DOHH2 (cell line): ENCODE data around the gene INPP4A.

ENCODE experiments used
- H3F3A ChIP-seq: fragments of 200-600 bp; sonication (generic), shearing (Covaris generic); 2 replicates; pipeline ENCODE4 v1.6.0; 2016; ENCODE audit warnings: antibody characterized with exemption, mild to moderate bottlenecking; ENCODE audit not compliant: control insufficient read depth, insufficient read depth
- H3K27ac ChIP-seq: fragments of 200-600 bp; sonication (generic); 2 replicates; pipeline ENCODE4 v1.5.1; 2014; ENCODE audit warnings: low read depth, mild to moderate bottlenecking, low read length, moderate library complexity
- H3K27me3 ChIP-seq: fragments of 200-600 bp; sonication (generic); 2 replicates; pipeline ENCODE4 v1.6.1; 2014; ENCODE audit warnings: mild to moderate bottlenecking, low read length, mixed read lengths; ENCODE audit not compliant: control insufficient read depth
- H3K36me3 ChIP-seq: fragments of 200-600 bp; sonication (generic); 2 replicates; pipeline ENCODE4 v1.6.1; 2014; ENCODE audit warnings: mild to moderate bottlenecking, low read length, moderate library complexity, mixed read lengths; ENCODE audit not compliant: control insufficient read depth
- H3K4me1 ChIP-seq: fragments of 200-600 bp; sonication (generic); 2 replicates; pipeline ENCODE4 v1.6.1; 2014; ENCODE audit warnings: mild to moderate bottlenecking, low read length, mixed read lengths; ENCODE audit not compliant: control insufficient read depth
- H3K4me2 ChIP-seq: fragments of 200-600 bp; sonication (generic); 2 replicates; pipeline ENCODE4 v1.6.0; 2014; ENCODE audit warnings: mild to moderate bottlenecking, low read length, moderate library complexity
- H3K4me3 ChIP-seq: fragments of 200-600 bp; sonication (generic); 2 replicates; pipeline ENCODE4 v1.5.1; 2014; ENCODE audit warnings: mild to moderate bottlenecking, low read length, mixed read lengths
- H3K79me2 ChIP-seq: fragments of 200-600 bp; sonication (generic); 2 replicates; pipeline ENCODE4 v1.6.1; 2014; ENCODE audit warnings: mild to moderate bottlenecking, low read length, mixed read lengths; ENCODE audit not compliant: control insufficient read depth
- H3K9me2 ChIP-seq: fragments of 200-600 bp; sonication (generic); replicated peaks from 2 replicates; pipeline ENCODE4 v1.6.1; 2014; ENCODE audit warnings: mild to moderate bottlenecking, low read length, mixed read lengths; ENCODE audit not compliant: control insufficient read depth
- H3K9me3 ChIP-seq: fragments of 200-600 bp; sonication (generic); 2 replicates; pipeline ENCODE4 v1.6.1; 2014; ENCODE audit warnings: antibody characterized with exemption, low read length, mixed read lengths; ENCODE audit not compliant: control insufficient read depth, insufficient read depth
- H4K20me1 ChIP-seq: fragments of 200-600 bp; sonication (generic); 2 replicates; pipeline ENCODE4 v1.6.0; 2014; ENCODE audit warnings: low read depth, mild to moderate bottlenecking, antibody characterized with exemption, low read length, moderate library complexity; ENCODE audit not compliant: control insufficient read depth, insufficient read depth
- CTCF ChIP-seq: fragments of 200-600 bp; sonication (generic); IDR thresholded peaks from one replicate; pipeline ENCODE4 v1.5.1; 2014; ENCODE audit warnings: antibody characterized with exemption, mild to moderate bottlenecking, low read depth, low read length; ENCODE audit not compliant: poor library complexity, severe bottlenecking
- EZH2phosphoT487 ChIP-seq: fragments of 200-600 bp; sonication (generic); IDR thresholded peaks from 2 replicates; pipeline ENCODE4 v1.6.1; 2017; ENCODE audit warnings: borderline replicate concordance, mild to moderate bottlenecking, antibody characterized with exemption, low read length, moderate library complexity, mixed read lengths

Gene INPP4A

GRCh38 chr2:98528349-98528748 lies 83.7 kb downstream of the INPP4A start:
- Histone ChIP-seq H3K9me3 (no peaks in the 10 kb centered on the region), H3F3A (no peaks in the 10 kb centered on the region), H3K27me3 (no peaks in the 10 kb centered on the region), H3K79me2 (no peaks in the 10 kb centered on the region), H4K20me1 (no peaks in the 10 kb centered on the region), H3K9me2 (no peaks in the 10 kb centered on the region), H3K4me2 (no peak overlapping the region), H3K27ac (no peak overlapping the region), H3K4me3 (no peak overlapping the region), H3K4me1 (no peaks in the 10 kb centered on the region), H3K36me3 (no peaks in the 10 kb centered on the region)
- TF ChIP-seq EZH2phosphoT487 (no peak), CTCF (no peak)

GRCh38 chr2:98530114-98530513 lies 85.5 kb downstream of the INPP4A start:
- Histone ChIP-seq H3K4me2 (no peak overlapping the region), H3K9me3 (no peaks in the 10 kb centered on the region), H3K4me3 (no peak overlapping the region), H3K9me2 (no peaks in the 10 kb centered on the region), H3K79me2 (no peaks in the 10 kb centered on the region), H3K27ac (no peak overlapping the region), H3K27me3 (no peaks in the 10 kb centered on the region), H3K36me3 (no peaks in the 10 kb centered on the region), H4K20me1 (no peaks in the 10 kb centered on the region), H3K4me1 (no peaks in the 10 kb centered on the region), H3F3A (no peaks in the 10 kb centered on the region)
- TF ChIP-seq CTCF (no peak), EZH2phosphoT487 (no peak)

- H4K20me1 ChIP-seq, result no peaks in the 10 kb centered on the region
- H3K9me2 ChIP-seq, result no peaks in the 10 kb centered on the region
- H3K36me3 ChIP-seq, result no peaks in the 10 kb centered on the region
- no peaks in the 10 kb centered on the region for H3K4me1 ChIP-seq
- no peak overlapping the region for H3K27ac ChIP-seq
- no peaks in the 10 kb centered on the region for H3K27me3 ChIP-seq
- no peaks in the 10 kb centered on the region for H3K9me3 ChIP-seq
- no peak overlapping the region for H3K4me3 ChIP-seq
- no peak for TF ChIP-seq EZH2phosphoT487
- no peaks in the 10 kb centered on the region for H3K79me2 ChIP-seq
- no peaks in the 10 kb centered on the region for H3F3A ChIP-seq
- no peak overlapping the region for H3K4me2 ChIP-seq
Observed at GRCh38 chr2:98532756-98533155, 88.1 kb downstream of the INPP4A start.

- Histone ChIP-seq H3K4me3 (no peak overlapping the region), H3K27ac (no peak overlapping the region), H3K36me3 (no peaks in the 10 kb centered on the region), H3K4me1 (no peaks in the 10 kb centered on the region), H3K9me3 (no peaks in the 10 kb centered on the region), H4K20me1 (no peaks in the 10 kb centered on the region), H3K4me2 (no peak overlapping the region), H3K9me2 (no peaks in the 10 kb centered on the region), H3K27me3 (no peaks in the 10 kb centered on the region), H3F3A (no peaks in the 10 kb centered on the region), H3K79me2 (no peaks in the 10 kb centered on the region)
- TF ChIP-seq EZH2phosphoT487, result no peak
- TF ChIP-seq CTCF, result no peak
Observed at GRCh38 chr2:98533547-98533946, 88.9 kb downstream of the INPP4A start.
